Mammary epithelial cell (primary cell): Measurements from ENCODE around the gene C9.

Experiments used
- CTCF ChIP-seq, 2 donors: IDR thresholded peaks in 1 of 2; conservative IDR thresholded peaks in 1 of 2; 2 replicates each; pipeline ENCODE4 v1.5.1; 2011 to 2012; ENCODE audit warnings: inconsistent platforms in 2 of 2, low read length in 2 of 2, mild to moderate bottlenecking in 2 of 2, control low read depth in 1 of 2, low read depth in 1 of 2; ENCODE audit not compliant: insufficient read depth in 1 of 2; ENCODE audit errors: extremely low read depth in 1 of 2
- EZH2 ChIP-seq: IDR thresholded peaks from 2 replicates; pipeline ENCODE4 v1.6.1; 2012; ENCODE audit warnings: low read length, inconsistent platforms, borderline replicate concordance

GRCh38 chr5:39349484-39349883 is 14.8 kb downstream of the C9 start:
- no peak for TF ChIP-seq CTCF (conservative IDR thresholded peaks at IDR 0.05 in 1 of 2, IDR thresholded peaks at IDR 0.05 in 1 of 2; ENCODE audit: extremely low read depth in 1 of 2, insufficient read depth in 1 of 2, low read depth in 1 of 2, low read length in 2 of 2)
- TF ChIP-seq EZH2: no peak
